Loucy (cell line): ENCODE results near the gene NET1.

Experiments used
- H2AFZ ChIP-seq: fragments of 200-600 bp; sonication (generic); 2 replicates; pipeline ENCODE4 v1.6.0; 2016; ENCODE audit warnings: antibody characterized with exemption, mild to moderate bottlenecking, low read length, moderate library complexity
- H3F3A ChIP-seq: fragments of 200-600 bp; 2 replicates; pipeline ENCODE4 v1.6.0; 2016; ENCODE audit warnings: antibody characterized with exemption, low read depth, mild to moderate bottlenecking
- H3K27me3 ChIP-seq: fragments of 200-600 bp; sonication (generic); 2 replicates; pipeline ENCODE4 v1.6.1; 2014; ENCODE audit warnings: low read length, mild to moderate bottlenecking; ENCODE audit not compliant: insufficient read depth, poor library complexity, severe bottlenecking
- H3K36me3 ChIP-seq: fragments of 200-600 bp; sonication (generic); 2 replicates; pipeline ENCODE4 v1.6.1; 2016; ENCODE audit warnings: low read length; ENCODE audit not compliant: insufficient read depth
- H3K4me1 ChIP-seq: fragments of 200-600 bp; sonication (generic); 2 replicates; pipeline ENCODE4 v1.5.1; 2014; ENCODE audit warnings: low read length, mild to moderate bottlenecking; ENCODE audit not compliant: insufficient read depth, poor library complexity, severe bottlenecking
- H3K4me2 ChIP-seq: fragments of 200-600 bp; sonication (generic); 2 replicates; pipeline ENCODE4 v1.6.0; 2014; ENCODE audit warnings: antibody characterized with exemption, low read length, low read depth, mild to moderate bottlenecking; ENCODE audit not compliant: poor library complexity, severe bottlenecking
- H3K4me3 ChIP-seq: fragments of 200-600 bp; sonication (generic); 2 replicates; pipeline ENCODE4 v1.5.1; 2014; ENCODE audit warnings: low read length, mild to moderate bottlenecking, mixed read lengths; ENCODE audit not compliant: poor library complexity, severe bottlenecking
- H3K79me2 ChIP-seq: fragments of 200-600 bp; sonication (generic); 2 replicates; pipeline ENCODE4 v1.6.1; 2014; ENCODE audit warnings: low read length; ENCODE audit not compliant: insufficient read depth
- H3K9ac ChIP-seq: fragments of 200-600 bp; sonication (generic); 2 replicates; pipeline ENCODE4 v1.6.0; 2014; ENCODE audit warnings: mild to moderate bottlenecking, low read depth, low read length, moderate library complexity; ENCODE audit not compliant: poor library complexity, severe bottlenecking
- H3K9me2 ChIP-seq: fragments of 200-600 bp; sonication (generic); replicated peaks from 2 replicates; pipeline ENCODE4 v1.6.1; 2016; ENCODE audit warnings: low read depth, low read length, mixed read lengths
- H3K9me3 ChIP-seq: fragments of 200-600 bp; sonication (generic); 2 replicates; pipeline ENCODE4 v1.6.1; 2014; ENCODE audit warnings: mild to moderate bottlenecking, antibody characterized with exemption, low read length, low read depth; ENCODE audit not compliant: insufficient read depth
- H4K20me1 ChIP-seq: fragments of 200-600 bp; sonication (generic); 2 replicates; pipeline ENCODE4 v1.6.0; 2014; ENCODE audit warnings: antibody characterized with exemption, low read length, mild to moderate bottlenecking; ENCODE audit not compliant: insufficient read depth, poor library complexity, severe bottlenecking
- CTCF ChIP-seq: fragments of 200-600 bp; sonication (generic); conservative IDR thresholded peaks from 2 replicates; pipeline ENCODE4 v1.5.1; 2014; ENCODE audit warnings: mild to moderate bottlenecking, antibody characterized with exemption, low read length
- EZH2phosphoT487 ChIP-seq: fragments of 200-600 bp; IDR thresholded peaks from 2 replicates; pipeline ENCODE4 v1.6.1; 2018; ENCODE audit warnings: antibody characterized with exemption, mild to moderate bottlenecking, moderate library complexity, borderline replicate concordance

NET1 gene

GRCh38 chr10:5479481-5480161 is 67.3 kb downstream of the NET1 start:
- H3K79me2 ChIP-seq, result no peaks in the 10 kb centered on the region
- peak overlapping the region; percentile 25; the same call in 1 of the 2 replicates for H2AFZ ChIP-seq
- peak overlapping the region; percentile 2 for H3K9ac ChIP-seq
- TF ChIP-seq EZH2phosphoT487, result no peak
- no peak for TF ChIP-seq CTCF
- H4K20me1 ChIP-seq, result no peaks in the 10 kb centered on the region
- no peak overlapping the region for H3K4me3 ChIP-seq
- no peaks in the 10 kb centered on the region for H3K9me3 ChIP-seq
- no peaks in the 10 kb centered on the region for H3K36me3 ChIP-seq
- no peak overlapping the region for H3K4me2 ChIP-seq
- H3K4me1 ChIP-seq, result peaks cover 5% of the 10 kb centered on the region
- no peaks in the 10 kb centered on the region for H3K9me2 ChIP-seq
- no peaks in the 10 kb centered on the region for H3F3A ChIP-seq
- H3K27me3 ChIP-seq, result no peaks in the 10 kb centered on the region

DNA sequence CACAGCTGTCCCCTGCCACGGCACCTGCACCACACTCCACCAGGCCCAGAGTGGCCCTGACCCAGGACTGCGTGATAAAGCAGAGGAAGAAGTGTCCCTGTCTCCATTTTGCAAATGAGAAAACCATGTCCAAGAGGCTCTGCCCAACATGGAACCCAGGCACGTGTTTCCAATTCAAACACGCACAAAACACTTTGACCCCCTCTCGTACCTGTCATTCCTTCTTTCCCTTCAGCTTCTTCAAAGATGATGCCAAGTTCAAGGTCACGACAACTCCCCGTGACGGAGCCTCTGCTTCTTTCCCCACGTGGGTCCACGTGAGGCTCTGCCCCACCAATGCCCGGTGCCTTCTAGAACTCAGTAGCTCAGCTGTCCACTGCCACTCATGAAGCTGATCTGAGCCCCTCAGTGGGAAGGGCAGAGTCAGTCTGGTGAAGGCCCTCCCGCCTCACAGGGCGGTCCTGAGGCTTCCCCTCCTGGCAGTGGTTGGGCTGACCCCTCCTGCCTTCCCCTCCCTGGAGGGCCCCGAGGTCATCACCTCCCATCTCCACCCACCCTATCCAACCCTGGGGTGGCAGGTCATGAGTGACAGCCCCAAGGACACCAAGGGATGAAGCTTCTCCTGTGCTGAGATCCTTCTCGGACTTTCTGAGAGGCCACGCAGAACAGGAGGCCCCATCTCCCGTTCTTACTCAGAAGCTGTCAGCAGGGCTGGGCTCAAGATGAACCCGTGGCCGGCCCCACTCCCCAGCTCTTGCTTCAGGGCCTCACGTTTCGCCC is 68.0 kb downstream of the NET1 start:
- Histone ChIP-seq H3K9me2 (no peaks in the 10 kb centered on the region), H3K27me3 (no peaks in the 10 kb centered on the region), H3K79me2 (no peaks in the 10 kb centered on the region), H2AFZ (no peak overlapping the region), H3K4me3 (no peak overlapping the region), H3K4me1 (peaks cover 5% of the 10 kb centered on the region), H3F3A (no peaks in the 10 kb centered on the region), H3K9me3 (no peaks in the 10 kb centered on the region), H3K36me3 (no peaks in the 10 kb centered on the region), H3K4me2 (no peak overlapping the region), H3K9ac (no peak overlapping the region), H4K20me1 (no peaks in the 10 kb centered on the region)
- TF ChIP-seq EZH2phosphoT487 (no peak), CTCF (no peak)

DNA sequence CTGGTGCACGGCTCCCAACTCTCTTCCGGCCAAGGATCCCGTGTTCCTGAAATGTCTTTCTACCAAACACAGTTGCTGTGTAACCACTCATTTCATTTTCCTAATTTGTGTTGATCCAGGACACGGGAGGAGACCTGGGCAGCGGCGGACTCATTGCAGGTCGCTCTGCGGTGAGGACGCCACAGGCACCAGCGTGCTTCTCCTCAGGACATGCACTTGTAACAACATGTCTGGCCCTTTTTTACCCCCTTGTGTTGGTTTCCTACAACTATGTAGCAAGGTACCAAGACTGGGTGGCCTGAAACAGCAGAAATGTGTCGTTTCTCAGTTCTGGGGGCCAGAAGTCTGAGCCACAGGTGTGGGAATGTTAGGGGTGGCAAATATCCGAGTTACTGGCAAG is 68.8 kb downstream of the NET1 start:
- Histone ChIP-seq H3K27me3 (no peaks in the 10 kb centered on the region), H3F3A (no peaks in the 10 kb centered on the region), H4K20me1 (no peaks in the 10 kb centered on the region), H3K79me2 (no peaks in the 10 kb centered on the region), H3K4me2 (no peak overlapping the region), H3K4me1 (peaks cover 5% of the 10 kb centered on the region), H2AFZ (no peak overlapping the region), H3K9me2 (no peaks in the 10 kb centered on the region), H3K4me3 (no peak overlapping the region), H3K9me3 (no peaks in the 10 kb centered on the region), H3K9ac (no peak overlapping the region), H3K36me3 (no peaks in the 10 kb centered on the region)
- no peak for TF ChIP-seq EZH2phosphoT487
- TF ChIP-seq CTCF, result no peak
